Endothelial cell of umbilical vein (primary cell): ENCODE results near the gene ZSWIM4.

Experiments used
- CTCF ChIP-seq, 2 donors: IDR thresholded peaks; 1 replicate in 1 of 2; 2 replicates in 1 of 2; pipeline ENCODE4 v1.5.1; 2011; ENCODE audit warnings: low read length in 2 of 2, mild to moderate bottlenecking in 2 of 2, moderate library complexity in 2 of 2, control low read depth in 1 of 2, inconsistent platforms in 1 of 2, low read depth in 1 of 2; ENCODE audit not compliant: insufficient read depth in 1 of 2; ENCODE audit errors: extremely low read depth in 1 of 2
- EZH2 ChIP-seq: IDR thresholded peaks from 2 replicates; pipeline ENCODE4 v1.6.1; 2012; ENCODE audit warnings: borderline replicate concordance, low read depth, mild to moderate bottlenecking, moderate library complexity, low read length, inconsistent platforms; ENCODE audit not compliant: severe bottlenecking
- FOS ChIP-seq: IDR thresholded peaks from 2 replicates; pipeline ENCODE4 v1.6.1; 2011; ENCODE audit warnings: mild to moderate bottlenecking, low read length, moderate library complexity, borderline replicate concordance; ENCODE audit not compliant: insufficient read depth
- JUN ChIP-seq: IDR thresholded peaks from 2 replicates; pipeline ENCODE4 v1.6.1; 2011; ENCODE audit warnings: borderline replicate concordance, low read depth; ENCODE audit not compliant: insufficient read length, insufficient read depth
- MYC ChIP-seq: IDR thresholded peaks from one replicate; pipeline ENCODE4 v1.6.1; 2011; ENCODE audit warnings: mild to moderate bottlenecking, low read depth, low read length
- POLR2A ChIP-seq: IDR thresholded peaks from 2 replicates; pipeline ENCODE4 v1.6.1; 2012; ENCODE audit warnings: low read depth, mild to moderate bottlenecking, control low read depth, low read length
- POLR2AphosphoS5 ChIP-seq: IDR thresholded peaks from 2 replicates; pipeline ENCODE4 v1.6.1; 2012; ENCODE audit warnings: low read depth, mild to moderate bottlenecking, control low read depth, low read length, moderate library complexity; ENCODE audit not compliant: insufficient read depth

GRCh38 chr19:13794398-13794756, 866 bp upstream of the ZSWIM4 start:
- TF ChIP-seq EZH2 (no peak), POLR2A (no peak), CTCF (IDR thresholded peaks at IDR 0.05; ENCODE audit: extremely low read depth in 1 of 2, insufficient read depth in 1 of 2, low read depth in 1 of 2, low read length in 2 of 2) (no peak), FOS (no peak), POLR2AphosphoS5 (no peak), MYC (no peak), JUN (no peak)
